Loucy (cell line): ENCODE results near the gene INTS6.

Experiments used
- H2AFZ ChIP-seq: fragments of 200-600 bp; sonication (generic); 2 replicates; pipeline ENCODE4 v1.6.0; 2016; ENCODE audit warnings: antibody characterized with exemption, mild to moderate bottlenecking, low read length, moderate library complexity
- H3F3A ChIP-seq: fragments of 200-600 bp; 2 replicates; pipeline ENCODE4 v1.6.0; 2016; ENCODE audit warnings: antibody characterized with exemption, low read depth, mild to moderate bottlenecking
- H3K27me3 ChIP-seq: fragments of 200-600 bp; sonication (generic); 2 replicates; pipeline ENCODE4 v1.6.1; 2014; ENCODE audit warnings: low read length, mild to moderate bottlenecking; ENCODE audit not compliant: insufficient read depth, poor library complexity, severe bottlenecking
- H3K36me3 ChIP-seq: fragments of 200-600 bp; sonication (generic); 2 replicates; pipeline ENCODE4 v1.6.1; 2016; ENCODE audit warnings: low read length; ENCODE audit not compliant: insufficient read depth
- H3K4me1 ChIP-seq: fragments of 200-600 bp; sonication (generic); 2 replicates; pipeline ENCODE4 v1.5.1; 2014; ENCODE audit warnings: low read length, mild to moderate bottlenecking; ENCODE audit not compliant: insufficient read depth, poor library complexity, severe bottlenecking
- H3K4me2 ChIP-seq: fragments of 200-600 bp; sonication (generic); 2 replicates; pipeline ENCODE4 v1.6.0; 2014; ENCODE audit warnings: antibody characterized with exemption, low read length, low read depth, mild to moderate bottlenecking; ENCODE audit not compliant: poor library complexity, severe bottlenecking
- H3K4me3 ChIP-seq: fragments of 200-600 bp; sonication (generic); 2 replicates; pipeline ENCODE4 v1.5.1; 2014; ENCODE audit warnings: low read length, mild to moderate bottlenecking, mixed read lengths; ENCODE audit not compliant: poor library complexity, severe bottlenecking
- H3K79me2 ChIP-seq: fragments of 200-600 bp; sonication (generic); 2 replicates; pipeline ENCODE4 v1.6.1; 2014; ENCODE audit warnings: low read length; ENCODE audit not compliant: insufficient read depth
- H3K9ac ChIP-seq: fragments of 200-600 bp; sonication (generic); 2 replicates; pipeline ENCODE4 v1.6.0; 2014; ENCODE audit warnings: mild to moderate bottlenecking, low read depth, low read length, moderate library complexity; ENCODE audit not compliant: poor library complexity, severe bottlenecking
- H3K9me2 ChIP-seq: fragments of 200-600 bp; sonication (generic); replicated peaks from 2 replicates; pipeline ENCODE4 v1.6.1; 2016; ENCODE audit warnings: low read depth, low read length, mixed read lengths
- H3K9me3 ChIP-seq: fragments of 200-600 bp; sonication (generic); 2 replicates; pipeline ENCODE4 v1.6.1; 2014; ENCODE audit warnings: mild to moderate bottlenecking, antibody characterized with exemption, low read length, low read depth; ENCODE audit not compliant: insufficient read depth
- H4K20me1 ChIP-seq: fragments of 200-600 bp; sonication (generic); 2 replicates; pipeline ENCODE4 v1.6.0; 2014; ENCODE audit warnings: antibody characterized with exemption, low read length, mild to moderate bottlenecking; ENCODE audit not compliant: insufficient read depth, poor library complexity, severe bottlenecking
- EZH2phosphoT487 ChIP-seq: fragments of 200-600 bp; IDR thresholded peaks from 2 replicates; pipeline ENCODE4 v1.6.1; 2018; ENCODE audit warnings: antibody characterized with exemption, mild to moderate bottlenecking, moderate library complexity, borderline replicate concordance
- TF ChIP-seq, protein P1 (sequence below): fragments of 200-600 bp; sonication (generic); conservative IDR thresholded peaks from 2 replicates; pipeline ENCODE4 v1.5.1; 2014; ENCODE audit warnings: mild to moderate bottlenecking, antibody characterized with exemption, low read length

INTS6 gene

DNA sequence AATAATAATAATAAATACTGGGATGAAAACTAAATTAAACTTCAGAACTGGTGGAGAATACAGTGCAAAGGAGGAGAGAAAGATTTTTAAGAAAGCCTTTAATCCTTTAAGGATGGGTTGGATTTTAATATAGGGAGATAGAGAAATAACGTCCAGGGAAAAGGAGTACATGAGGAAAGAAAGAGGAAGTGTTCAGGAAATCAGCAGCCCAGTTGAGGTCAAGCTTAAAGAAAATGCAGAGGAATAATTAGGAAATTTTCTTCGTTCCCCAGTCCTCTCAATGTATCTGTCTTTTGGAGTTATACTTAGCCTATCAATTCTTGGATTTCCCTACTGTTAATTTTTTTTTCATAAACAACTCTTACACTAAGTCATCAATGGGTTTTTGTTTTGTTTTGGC is 47.7 kb downstream of the INTS6 start:
- peaks cover 54% of the 10 kb centered on the region; the same call in 1 of the 2 replicates for H3K79me2 ChIP-seq
- H2AFZ ChIP-seq: no peak overlapping the region
- no peak for TF ChIP-seq EZH2phosphoT487
- TF ChIP-seq, protein P1, sequence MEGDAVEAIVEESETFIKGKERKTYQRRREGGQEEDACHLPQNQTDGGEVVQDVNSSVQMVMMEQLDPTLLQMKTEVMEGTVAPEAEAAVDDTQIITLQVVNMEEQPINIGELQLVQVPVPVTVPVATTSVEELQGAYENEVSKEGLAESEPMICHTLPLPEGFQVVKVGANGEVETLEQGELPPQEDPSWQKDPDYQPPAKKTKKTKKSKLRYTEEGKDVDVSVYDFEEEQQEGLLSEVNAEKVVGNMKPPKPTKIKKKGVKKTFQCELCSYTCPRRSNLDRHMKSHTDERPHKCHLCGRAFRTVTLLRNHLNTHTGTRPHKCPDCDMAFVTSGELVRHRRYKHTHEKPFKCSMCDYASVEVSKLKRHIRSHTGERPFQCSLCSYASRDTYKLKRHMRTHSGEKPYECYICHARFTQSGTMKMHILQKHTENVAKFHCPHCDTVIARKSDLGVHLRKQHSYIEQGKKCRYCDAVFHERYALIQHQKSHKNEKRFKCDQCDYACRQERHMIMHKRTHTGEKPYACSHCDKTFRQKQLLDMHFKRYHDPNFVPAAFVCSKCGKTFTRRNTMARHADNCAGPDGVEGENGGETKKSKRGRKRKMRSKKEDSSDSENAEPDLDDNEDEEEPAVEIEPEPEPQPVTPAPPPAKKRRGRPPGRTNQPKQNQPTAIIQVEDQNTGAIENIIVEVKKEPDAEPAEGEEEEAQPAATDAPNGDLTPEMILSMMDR: no peak
- H3K4me1 ChIP-seq: no peaks in the 10 kb centered on the region
- no peaks in the 10 kb centered on the region for H4K20me1 ChIP-seq
- H3K9ac ChIP-seq: no peak overlapping the region
- H3K4me2 ChIP-seq: no peak overlapping the region
- no peak overlapping the region for H3K4me3 ChIP-seq
- 0 out of 2 replicates have a peak, but pooled peaks cover 2% of the 10 kb centered on the region for H3F3A ChIP-seq
- H3K9me2 ChIP-seq: no peaks in the 10 kb centered on the region
- no peaks in the 10 kb centered on the region for H3K9me3 ChIP-seq
- H3K27me3 ChIP-seq: no peaks in the 10 kb centered on the region
- H3K36me3 ChIP-seq: no peaks in the 10 kb centered on the region

DNA sequence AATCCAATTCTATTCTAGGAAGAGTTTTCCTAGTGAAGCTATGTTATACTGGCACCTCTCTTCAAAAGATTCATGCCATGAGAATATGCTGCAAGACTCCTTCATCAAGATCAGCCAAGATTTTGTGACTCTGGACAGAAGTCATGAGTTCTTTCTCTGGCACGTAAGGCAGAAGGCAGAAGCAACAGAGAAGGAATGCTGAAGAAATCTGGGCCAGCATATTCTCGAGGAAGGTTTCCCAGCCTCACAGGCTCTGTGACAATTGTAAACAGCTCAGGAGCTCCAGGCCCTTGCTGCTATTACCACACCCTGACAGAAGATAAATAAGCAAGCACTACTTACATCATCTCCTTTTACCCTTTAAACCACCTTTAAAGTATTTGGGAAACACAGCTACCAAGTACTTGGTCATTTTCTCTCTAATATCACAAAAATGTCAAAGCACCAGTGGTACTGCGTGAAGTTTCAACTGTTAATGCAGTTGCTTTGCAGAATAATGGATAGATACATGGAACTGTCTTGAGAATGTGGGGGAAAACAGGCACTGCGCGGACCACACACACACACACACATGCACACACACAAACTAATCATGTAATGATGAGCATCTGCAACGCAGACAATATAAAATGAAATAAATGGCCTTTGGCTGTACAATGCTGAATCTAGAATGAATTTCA is 55.4 kb downstream of the INTS6 start:
- Histone ChIP-seq H4K20me1 (peaks cover 6% of the 10 kb centered on the region), H3K27me3 (no peaks in the 10 kb centered on the region), H3K36me3 (no peaks in the 10 kb centered on the region; the same call in 1 of the 2 replicates), H3K79me2 (peaks cover 30% of the 10 kb centered on the region), H3K4me3 (no peak overlapping the region), H2AFZ (no peak overlapping the region), H3F3A (no peaks in the 10 kb centered on the region), H3K9me3 (no peaks in the 10 kb centered on the region), H3K4me2 (no peak overlapping the region), H3K9ac (no peak overlapping the region), H3K9me2 (no peaks in the 10 kb centered on the region), H3K4me1 (no peaks in the 10 kb centered on the region)
- no peak for TF ChIP-seq EZH2phosphoT487
- TF ChIP-seq, protein P1: no peak

DNA sequence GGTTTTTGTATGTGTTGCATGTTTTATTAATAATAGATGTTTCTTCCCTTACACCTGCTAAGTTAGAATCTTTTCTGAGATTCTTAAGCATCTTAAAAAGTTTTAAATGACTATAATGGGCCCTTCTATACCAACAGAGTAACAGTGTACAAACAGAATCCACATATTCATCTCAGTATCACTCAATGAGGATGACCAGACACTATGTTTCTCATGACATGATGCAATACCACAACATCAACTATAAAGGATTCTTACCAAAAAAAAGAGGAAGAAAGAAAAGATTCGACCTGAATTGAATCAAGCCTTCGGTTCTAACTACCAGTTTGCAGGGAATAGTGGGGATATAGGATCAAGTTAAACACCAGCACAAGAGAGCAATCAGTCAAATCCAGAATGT is 56.5 kb downstream of the INTS6 start:
- TF ChIP-seq, protein P1: no peak
- no peak for TF ChIP-seq EZH2phosphoT487
- H2AFZ ChIP-seq: no peak overlapping the region
- no peaks in the 10 kb centered on the region for H3F3A ChIP-seq
- H3K79me2 ChIP-seq: peaks cover 30% of the 10 kb centered on the region
- H3K9me3 ChIP-seq: no peaks in the 10 kb centered on the region
- H3K4me2 ChIP-seq: no peak overlapping the region
- peaks cover 6% of the 10 kb centered on the region for H4K20me1 ChIP-seq
- H3K4me3 ChIP-seq: no peak overlapping the region
- no peaks in the 10 kb centered on the region; the same call in 1 of the 2 replicates for H3K36me3 ChIP-seq
- no peak overlapping the region for H3K9ac ChIP-seq
- no peaks in the 10 kb centered on the region for H3K9me2 ChIP-seq
- H3K4me1 ChIP-seq: no peaks in the 10 kb centered on the region
- H3K27me3 ChIP-seq: no peaks in the 10 kb centered on the region
